GM23338 (cell line): Measurements from ENCODE around the gene PRMT7. TPM values are rescaled to one million over a fixed set of nuclear protein-coding genes. Genes with fewer than 3 reads are reported as not detected.

Experiments used
- ATAC-seq: fragments of 200-7000 bp; cut with Tn5 transposase; 3 replicates; pipeline ENCODE4 v1.9.1; 2020
- DNase-seq: peaks from one replicate; pipeline ENCODE4 v3.0.0-alpha.2; 2015; ENCODE audit warnings: low spot score
- H2AFZ ChIP-seq: fragments of 200-600 bp; sonication (generic); 2 replicates; pipeline ENCODE4 v1.8.0; 2016; ENCODE audit warnings: antibody characterized with exemption, mild to moderate bottlenecking, moderate library complexity
- H3F3A ChIP-seq: fragments of 200-600 bp; sonication (generic); replicated peaks from 2 replicates; pipeline ENCODE4 v1.8.0; 2017; ENCODE audit warnings: antibody characterized with exemption, mixed run types, low read depth
- H3K27ac ChIP-seq: fragments of 200-600 bp; sonication (generic); 2 replicates; pipeline ENCODE4 v1.6.1; 2016; ENCODE audit warnings: low read depth
- H3K27me3 ChIP-seq: fragments of 200-600 bp; sonication (generic); 2 replicates; pipeline ENCODE4 v1.8.0; 2016; ENCODE audit warnings: mild to moderate bottlenecking, mixed run types, moderate library complexity; ENCODE audit not compliant: insufficient read depth
- H3K36me3 ChIP-seq: fragments of 200-600 bp; sonication (generic); 2 replicates; pipeline ENCODE4 v1.8.0; 2016; ENCODE audit warnings: mild to moderate bottlenecking; ENCODE audit not compliant: insufficient read depth
- H3K4me1 ChIP-seq: fragments of 200-600 bp; sonication (generic); 2 replicates; pipeline ENCODE4 v1.8.0; 2016; ENCODE audit warnings: mild to moderate bottlenecking, moderate library complexity; ENCODE audit not compliant: insufficient read depth
- H3K4me2 ChIP-seq: fragments of 200-600 bp; sonication (generic); 2 replicates; pipeline ENCODE4 v1.7.1; 2017; ENCODE audit warnings: mixed run types
- H3K4me3 ChIP-seq: fragments of 200-600 bp; sonication (generic); 2 replicates; pipeline ENCODE4 v1.6.1; 2016; ENCODE audit warnings: mixed run types
- H3K79me2 ChIP-seq: fragments of 200-600 bp; sonication (generic); replicated peaks from 2 replicates; pipeline ENCODE4 v1.8.0; 2017; ENCODE audit warnings: mild to moderate bottlenecking; ENCODE audit not compliant: insufficient read depth
- H3K9me2 ChIP-seq: fragments of 200-600 bp; sonication (generic); 2 replicates; pipeline ENCODE4 v1.8.0; 2017; ENCODE audit not compliant: insufficient read depth
- H4K20me1 ChIP-seq: fragments of 200-600 bp; sonication (generic); replicated peaks from 2 replicates; pipeline ENCODE4 v1.8.0; 2017; ENCODE audit warnings: mild to moderate bottlenecking; ENCODE audit not compliant: insufficient read depth
- H3K27ac Mint-ChIP-seq: 2 replicates; pipeline ENCODE4 v1.8.0; 2020; ENCODE audit warnings: inconsistent platforms, mild to moderate bottlenecking, moderate library complexity, mixed read lengths
- H3K27me3 Mint-ChIP-seq: 3 replicates; pipeline ENCODE4 v1.8.0; 2022; ENCODE audit warnings: low read depth, mild to moderate bottlenecking, moderate library complexity, mixed read lengths, inconsistent platforms; ENCODE audit not compliant: insufficient read depth, poor library complexity
- H3K36me3 Mint-ChIP-seq: 3 replicates; pipeline ENCODE4 v1.8.0; 2021; ENCODE audit warnings: low read depth, mild to moderate bottlenecking, inconsistent platforms, moderate library complexity, mixed read lengths
- H3K4me1 Mint-ChIP-seq: 3 replicates; pipeline ENCODE4 v1.8.0; 2020; ENCODE audit warnings: mild to moderate bottlenecking, inconsistent platforms, mixed read lengths
- H3K4me3 Mint-ChIP-seq: 3 replicates; pipeline ENCODE4 v1.8.0; 2021; ENCODE audit warnings: moderate library complexity, mild to moderate bottlenecking, inconsistent platforms, mixed read lengths
- H3K9me3 Mint-ChIP-seq: 3 replicates; pipeline ENCODE4 v1.8.0; 2020; ENCODE audit warnings: moderate library complexity, mild to moderate bottlenecking, inconsistent platforms, mixed read lengths
- CREB1 ChIP-seq: fragments of 250-450 bp; sonication (Bioruptor Pico); IDR thresholded peaks from 2 replicates; pipeline ENCODE4 v1.5.0; 2020; ENCODE audit warnings: low read depth, mild to moderate bottlenecking, moderate library complexity
- CTCF ChIP-seq, 2 experiments: fragments of 200-600 bp in 1 of 2; sonication (generic) in 1 of 2; conservative IDR thresholded peaks; 2 replicates each; pipeline versions ENCODE4 v1.5.1 to v1.6.1; 2016 to 2017; ENCODE audit warnings: antibody characterized with exemption in 2 of 2, low read depth in 2 of 2, mild to moderate bottlenecking in 2 of 2, moderate library complexity in 1 of 2
- NANOG ChIP-seq: IDR thresholded peaks from 2 replicates; pipeline ENCODE4 v1.6.1; 2016; ENCODE audit warnings: antibody characterized with exemption, borderline replicate concordance
- POLR2AphosphoS5 ChIP-seq: IDR thresholded peaks from 2 replicates; pipeline ENCODE4 v1.6.1; 2016; ENCODE audit warnings: antibody characterized with exemption, low read depth
- STAT1 ChIP-seq: IDR thresholded peaks from one replicate; pipeline ENCODE4 v1.6.1; 2016; ENCODE audit warnings: antibody characterized with exemption; ENCODE audit not compliant: unreplicated experiment
- ZNF114 ChIP-seq: fragments of 250-450 bp; sonication (Bioruptor Pico); IDR thresholded peaks from 2 replicates; pipeline ENCODE4 v1.5.0; 2020; ENCODE audit warnings: mild to moderate bottlenecking, moderate library complexity
- long read RNA-seq: library from polyadenylated mRNA; unstranded; transcript quantifications from one replicate; pipeline ENCODE4 v2.0.0, GENCODE V29; 2020; ENCODE audit not compliant: unreplicated experiment
- polyA plus RNA-seq: library from polyadenylated mRNA; unstranded; fragments of >200 nt; fragmentation: Nextera tagmentation; extraction: Ambion mirVana; gene quantifications from 2 replicates; pipeline ENCODE4 v1.2.1, GENCODE V29; 2016
- total RNA-seq: library from RNA; depleted of rRNA; stranded (reverse); fragments of >200 nt; shearing (Covaris generic); gene quantifications from 2 replicates; pipeline ENCODE4 v1.2.3, GENCODE V29; 2014; rRNA removed
- TF ChIP-seq, protein P1 (sequence below): IDR thresholded peaks from 2 replicates; pipeline ENCODE4 v1.6.1; 2016; ENCODE audit warnings: antibody characterized with exemption

The PRMT7 gene, protein sequence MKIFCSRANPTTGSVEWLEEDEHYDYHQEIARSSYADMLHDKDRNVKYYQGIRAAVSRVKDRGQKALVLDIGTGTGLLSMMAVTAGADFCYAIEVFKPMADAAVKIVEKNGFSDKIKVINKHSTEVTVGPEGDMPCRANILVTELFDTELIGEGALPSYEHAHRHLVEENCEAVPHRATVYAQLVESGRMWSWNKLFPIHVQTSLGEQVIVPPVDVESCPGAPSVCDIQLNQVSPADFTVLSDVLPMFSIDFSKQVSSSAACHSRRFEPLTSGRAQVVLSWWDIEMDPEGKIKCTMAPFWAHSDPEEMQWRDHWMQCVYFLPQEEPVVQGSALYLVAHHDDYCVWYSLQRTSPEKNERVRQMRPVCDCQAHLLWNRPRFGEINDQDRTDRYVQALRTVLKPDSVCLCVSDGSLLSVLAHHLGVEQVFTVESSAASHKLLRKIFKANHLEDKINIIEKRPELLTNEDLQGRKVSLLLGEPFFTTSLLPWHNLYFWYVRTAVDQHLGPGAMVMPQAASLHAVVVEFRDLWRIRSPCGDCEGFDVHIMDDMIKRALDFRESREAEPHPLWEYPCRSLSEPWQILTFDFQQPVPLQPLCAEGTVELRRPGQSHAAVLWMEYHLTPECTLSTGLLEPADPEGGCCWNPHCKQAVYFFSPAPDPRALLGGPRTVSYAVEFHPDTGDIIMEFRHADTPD
- total RNA-seq (61.9 and 65.3 TPM in 2 replicates), polyA plus RNA-seq (20.2 TPM in 2 replicates)
- long read RNA-seq, partial matches to known transcripts, result 3 of 19 reads
- long read RNA-seq, other reads (novel, unspliced or antisense), result 12 of 19 reads

- peak within 1 kb of the TSS; percentile 87 for H3K27ac ChIP-seq
- Mint-ChIP-seq H3K4me3 (peak within 1 kb of the TSS; percentile 97), H3K36me3 (peaks cover 30% of the 10 kb centered on the region), H3K9me3 (no peaks in the 10 kb centered on the region), H3K4me1 (peaks cover 14% of the 10 kb centered on the region), H3K27ac (peak within 1 kb of the TSS; percentile 98), H3K27me3 (peaks cover 6% of the 10 kb centered on the region)
- TF ChIP-seq POLR2AphosphoS5, result peak; percentile 95
- no peak for TF ChIP-seq NANOG
- no peak for TF ChIP-seq ZNF114 (CRISPR knock-in tag)
- TF ChIP-seq, protein P1, sequence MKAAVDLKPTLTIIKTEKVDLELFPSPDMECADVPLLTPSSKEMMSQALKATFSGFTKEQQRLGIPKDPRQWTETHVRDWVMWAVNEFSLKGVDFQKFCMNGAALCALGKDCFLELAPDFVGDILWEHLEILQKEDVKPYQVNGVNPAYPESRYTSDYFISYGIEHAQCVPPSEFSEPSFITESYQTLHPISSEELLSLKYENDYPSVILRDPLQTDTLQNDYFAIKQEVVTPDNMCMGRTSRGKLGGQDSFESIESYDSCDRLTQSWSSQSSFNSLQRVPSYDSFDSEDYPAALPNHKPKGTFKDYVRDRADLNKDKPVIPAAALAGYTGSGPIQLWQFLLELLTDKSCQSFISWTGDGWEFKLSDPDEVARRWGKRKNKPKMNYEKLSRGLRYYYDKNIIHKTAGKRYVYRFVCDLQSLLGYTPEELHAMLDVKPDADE, result peak; percentile 75
- peak; percentile 62; the same call in 1 of the 2 replicates for TF ChIP-seq CREB1
- H3K9me2 ChIP-seq, result no peaks in the 10 kb centered on the region
- peaks cover 30% of the 10 kb centered on the region for H3K36me3 ChIP-seq
- DNase-seq (peak; percentile 98), ATAC-seq (peak; percentile 98)
- no peaks in the 10 kb centered on the region for H3K27me3 ChIP-seq
- H3K79me2 ChIP-seq, result peaks cover 66% of the 10 kb centered on the region
- H3F3A ChIP-seq, result peaks cover 7% of the 10 kb centered on the region
- H3K4me1 ChIP-seq, result peaks cover 22% of the 10 kb centered on the region
- peaks cover 22% of the 10 kb centered on the region for H4K20me1 ChIP-seq
- H3K4me2 ChIP-seq, result peak within 1 kb of the TSS; percentile 99
- peak within 1 kb of the TSS; percentile 98 for H2AFZ ChIP-seq
- H3K4me3 ChIP-seq, result peak within 1 kb of the TSS; percentile 97
Observed at GRCh38 chr16:68310774-68311511, at the start of gene PRMT7, which contains the start of gene SLC7A6OS. PRMT7 (plus strand) TSS chr16:68311019; CDS start chr16:68315980, 4,961 bp downstream. SLC7A6OS (minus strand) TSS chr16:68310946; CDS start chr16:68310926, 20 bp downstream.

DNA sequence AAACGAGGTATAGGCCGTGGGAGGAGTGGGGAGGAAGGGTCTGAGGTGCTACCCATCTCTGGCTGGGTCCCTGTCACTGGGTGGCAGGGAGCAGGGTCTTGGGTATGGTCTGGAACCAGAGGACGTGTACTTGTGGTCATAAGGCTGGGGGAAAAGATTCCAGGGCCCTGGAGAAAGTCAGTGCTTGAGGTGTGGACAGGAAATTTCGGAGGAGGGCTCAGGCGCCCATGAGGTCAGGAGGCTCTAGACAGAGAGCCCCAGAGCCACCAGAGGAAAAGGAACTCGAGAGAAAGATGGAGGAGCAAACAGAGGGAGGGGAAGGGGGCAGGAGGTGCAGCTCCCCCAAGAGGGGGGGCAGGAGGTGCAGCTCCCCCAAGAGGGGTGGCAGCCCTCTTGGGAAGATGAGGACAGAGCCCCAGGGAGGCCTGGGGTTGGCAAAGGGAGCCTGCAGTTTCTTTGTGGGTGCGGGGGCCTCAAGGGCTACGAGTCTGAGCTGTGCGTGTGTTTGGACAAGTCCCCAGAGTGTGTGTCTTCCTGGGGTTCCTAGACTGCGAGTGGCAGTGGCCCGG lies 47.2 kb upstream of the PRMT7 start:
- Histone ChIP-seq H3K4me2 (peak overlapping the region; percentile 76), H2AFZ (peak overlapping the region; percentile 94), H3K27me3 (peaks cover 8% of the 10 kb centered on the region; the same call in 1 of the 2 replicates), H3F3A (peaks cover 12% of the 10 kb centered on the region), H3K9me2 (no peaks in the 10 kb centered on the region), H3K36me3 (no peaks in the 10 kb centered on the region), H3K4me1 (peaks cover 14% of the 10 kb centered on the region), H4K20me1 (no peaks in the 10 kb centered on the region; the same call in 1 of the 2 replicates), H3K4me3 (peak overlapping the region; percentile 81), H3K79me2 (peaks cover 31% of the 10 kb centered on the region), H3K27ac (no peak overlapping the region)
- Mint-ChIP-seq H3K4me1 (peaks cover 22% of the 10 kb centered on the region), H3K9me3 (no peaks in the 10 kb centered on the region; the same call in 2 of the 3 replicates), H3K36me3 (no peaks in the 10 kb centered on the region; the same call in 2 of the 3 replicates), H3K4me3 (peak overlapping the region; percentile 92), H3K27me3 (peaks cover 29% of the 10 kb centered on the region), H3K27ac (peak overlapping the region; percentile 78; the same call in 1 of the 2 replicates)
- peak; percentile 14 for DNase-seq
- ATAC-seq, result no peak; the same call in 2 of the 3 replicates
- TF ChIP-seq STAT1 (no peak), CTCF (conservative IDR thresholded peaks at IDR 0.05; ENCODE audit: low read depth in 2 of 2) (peak in 1 of 2 experiments; percentile 73; a peak in 2 of 4 replicates)
